Neural progenitor cell (in vitro differentiated cells): ENCODE data around the gene ROBO2.

Experiments used
- CTCF ChIP-seq: fragments of 200-600 bp; sonication (generic); IDR thresholded peaks from 2 replicates; pipeline ENCODE4 v1.5.1; 2017; ENCODE audit warnings: antibody characterized with exemption, mild to moderate bottlenecking
- EZH2 ChIP-seq: fragments of 200-600 bp; sonication (generic); IDR thresholded peaks from 2 replicates; pipeline ENCODE4 v1.6.1; 2017; ENCODE audit warnings: antibody characterized with exemption, mild to moderate bottlenecking, moderate library complexity
- EZH2phosphoT487 ChIP-seq: fragments of 200-600 bp; sonication (generic); IDR thresholded peaks from 2 replicates; pipeline ENCODE4 v1.6.1; 2017; ENCODE audit warnings: antibody characterized with exemption

- TF ChIP-seq CTCF, result no peak
- no peak for TF ChIP-seq EZH2phosphoT487
- TF ChIP-seq EZH2, result no peak
Measured at GRCh38 chr3:77563012-77563411, 523.1 kb downstream of the ROBO2 start.
